GM21381 (cell line): ENCODE results near the gene SFI1.
A peak's percentile ranks its signal among the peaks of the same experiment; 100 is the strongest.
"Not testable (repeated sequence)": the region's sequence is repeated elsewhere in the genome, so short reads cannot be mapped to it uniquely, and the experiment has no call there.

ENCODE experiments used
- ATAC-seq: cut with Tn5 transposase; IDR thresholded peaks from one replicate; pipeline ENCODE4 v1.9.1; 2021; ENCODE audit warnings: mild to moderate bottlenecking, moderate library complexity; ENCODE audit not compliant: unreplicated experiment

The SFI1 gene

GRCh38 chr22:31490496-31490925 is 5.8 kb upstream of the SFI1 start:
- ATAC-seq: peak; percentile 50

GRCh38 chr22:31491218-31491962 is 4.9 kb upstream of the SFI1 start:
- ATAC-seq: no peak

- ATAC-seq: no peak
These were observed 4.2 kb upstream of the SFI1 start for GRCh38 chr22:31492151-31492550.

GRCh38 chr22:31493355-31493754 is 3.0 kb upstream of the SFI1 start:
- ATAC-seq: not testable (repeated sequence)

GRCh38 chr22:31495343-31495742 is 993 bp upstream of the SFI1 start:
- ATAC-seq: no peak

GRCh38 chr22:31496735-31497146 is 405 bp downstream of the SFI1 start:
- no peak for ATAC-seq

- no peak for ATAC-seq
These were observed 1.0 kb downstream of the SFI1 start for GRCh38 chr22:31497148-31497938.

GRCh38 chr22:31501738-31502137 is 5.4 kb downstream of the SFI1 start:
- no peak for ATAC-seq

GRCh38 chr22:31503211-31503964 is 7.1 kb downstream of the SFI1 start:
- no peak for ATAC-seq

GRCh38 chr22:31504282-31504681 is 7.9 kb downstream of the SFI1 start:
- no peak for ATAC-seq

- not testable (repeated sequence) for ATAC-seq
These were observed 11.2 kb downstream of the SFI1 start for GRCh38 chr22:31507517-31507916.

- no peak for ATAC-seq
These were observed 12.2 kb downstream of the SFI1 start for GRCh38 chr22:31508536-31508935.

- no peak for ATAC-seq
These were observed 12.9 kb downstream of the SFI1 start for GRCh38 chr22:31509061-31509762.

- ATAC-seq: no peak
These were observed 23.7 kb downstream of the SFI1 start for GRCh38 chr22:31520051-31520450.

- ATAC-seq: not testable (repeated sequence)
These were observed 27.8 kb downstream of the SFI1 start for GRCh38 chr22:31524132-31524531.

- ATAC-seq: no peak
These were observed 29.9 kb downstream of the SFI1 start for GRCh38 chr22:31526270-31526669.

GRCh38 chr22:31530823-31531195 is 34.5 kb downstream of the SFI1 start:
- no peak for ATAC-seq

- ATAC-seq: no peak
These were observed 35.7 kb downstream of the SFI1 start for GRCh38 chr22:31532060-31532459.

- ATAC-seq: no peak
These were observed 37.0 kb downstream of the SFI1 start for GRCh38 chr22:31533374-31533773.

- peak; percentile 58 for ATAC-seq
These were observed 40.7 kb downstream of the SFI1 start for GRCh38 chr22:31537019-31537535.

- ATAC-seq: peak; percentile 48
These were observed 42.5 kb downstream of the SFI1 start for GRCh38 chr22:31538815-31539214.
